GM18511 (cell line): ENCODE measurements around the gene CGB3.
"Not testable (repeated sequence)": the region's sequence is repeated elsewhere in the genome, so short reads cannot be mapped to it uniquely, and the experiment has no call there.

Experiments used
- ATAC-seq: cut with Tn5 transposase; IDR thresholded peaks from one replicate; pipeline ENCODE4 v1.9.1; 2021; ENCODE audit warnings: mild to moderate bottlenecking, moderate library complexity; ENCODE audit not compliant: unreplicated experiment

CGB3 gene

DNA sequence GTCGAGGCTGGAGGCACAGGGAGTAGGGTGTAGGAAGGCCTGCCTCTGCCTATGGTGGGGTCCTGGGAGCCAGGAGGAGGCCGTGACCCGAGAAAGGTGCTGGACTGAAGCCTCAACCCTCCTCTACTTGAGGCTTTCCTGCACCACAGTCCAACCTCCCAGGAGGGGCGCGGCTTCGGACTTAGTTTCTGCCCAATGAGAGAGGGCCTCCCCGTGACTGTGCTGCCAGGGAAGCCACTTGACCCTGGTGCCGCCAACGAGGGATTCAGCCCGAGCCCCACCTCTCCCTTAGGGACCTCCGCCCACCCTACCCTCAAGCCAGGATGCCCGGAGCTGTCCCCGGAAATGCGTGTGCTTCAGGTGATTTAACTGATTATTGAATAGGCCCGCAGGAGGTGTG, at the start of gene CGB3:
CGB3 (minus strand) TSS at position 101 of the 400 bp plus-strand sequence. CDS start 362 bp downstream, outside the sequence.
- not testable (repeated sequence) for ATAC-seq

DNA sequence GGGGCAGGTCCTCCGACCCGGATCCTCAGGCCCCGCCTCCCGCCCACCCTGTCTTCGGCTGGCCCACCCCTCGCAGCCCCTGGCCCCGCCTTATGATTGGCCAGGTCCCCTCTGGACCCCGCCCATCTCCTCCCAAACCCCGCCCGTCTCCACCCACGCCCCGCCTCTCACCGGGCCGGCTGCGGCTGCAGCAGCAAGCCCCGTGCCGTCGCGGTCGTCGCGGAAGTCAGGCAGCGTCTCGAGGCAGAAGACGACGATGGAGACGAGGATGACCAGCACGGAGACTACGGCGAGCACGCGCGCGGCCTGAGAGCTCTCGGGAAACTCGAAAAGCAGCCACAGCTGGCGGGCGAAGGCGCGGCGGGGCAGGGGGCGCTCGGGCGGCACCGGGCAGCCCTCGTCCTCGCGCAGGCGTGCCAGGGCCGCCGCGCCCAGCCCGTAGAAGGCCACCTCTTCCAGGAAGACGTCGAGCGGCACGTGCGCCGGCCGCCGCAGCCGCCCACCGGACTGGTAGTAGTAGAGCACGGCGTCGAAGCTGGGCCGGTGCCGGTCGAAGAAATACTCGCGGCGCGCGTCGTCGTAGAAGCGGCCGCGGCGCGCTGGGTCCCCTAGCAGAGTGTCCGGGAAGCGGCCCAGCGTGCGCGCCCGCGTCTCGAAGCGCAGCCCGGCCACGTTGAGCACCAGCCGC, 47.9 kb upstream of the CGB3 start:
- no peak for ATAC-seq

DNA sequence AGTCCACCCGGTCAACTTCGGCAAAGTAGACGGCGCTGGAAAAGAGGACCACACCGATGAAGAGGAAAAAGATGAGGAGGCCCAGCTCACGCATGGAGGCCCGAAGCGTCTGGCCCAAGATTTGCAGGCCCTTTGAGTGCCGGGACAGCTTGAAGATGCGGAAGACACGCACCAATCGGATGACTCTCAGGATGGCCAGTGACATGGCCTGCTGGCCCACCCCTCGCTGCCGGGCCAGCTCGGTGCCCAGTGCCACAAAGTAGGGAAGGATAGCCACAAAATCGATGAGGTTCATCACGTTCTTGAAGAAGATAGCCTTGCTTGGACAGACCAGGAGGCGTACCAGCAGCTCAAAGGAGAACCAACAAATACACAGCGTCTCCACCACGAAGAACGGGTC, 46.3 kb upstream of the CGB3 start:
- no peak for ATAC-seq

DNA sequence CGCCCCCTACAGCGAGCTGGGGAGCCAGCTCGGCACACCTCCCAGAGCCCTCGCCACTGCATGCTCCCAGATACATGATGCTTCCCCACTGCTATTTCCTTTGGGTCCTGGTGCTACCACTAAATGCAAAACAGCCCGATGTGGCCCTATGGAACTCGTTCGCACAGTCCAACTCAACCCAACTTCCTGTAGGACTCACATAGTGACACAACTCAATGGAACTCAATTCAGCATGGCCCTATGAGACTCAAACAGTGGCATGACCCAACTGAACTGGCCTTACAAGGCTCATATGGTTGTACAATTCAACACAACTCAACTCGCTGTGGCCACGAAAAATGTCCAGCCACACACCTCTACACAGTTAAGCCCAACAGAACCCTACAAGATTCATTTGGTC, 44.9 kb upstream of the CGB3 start:
- ATAC-seq, result no peak

DNA sequence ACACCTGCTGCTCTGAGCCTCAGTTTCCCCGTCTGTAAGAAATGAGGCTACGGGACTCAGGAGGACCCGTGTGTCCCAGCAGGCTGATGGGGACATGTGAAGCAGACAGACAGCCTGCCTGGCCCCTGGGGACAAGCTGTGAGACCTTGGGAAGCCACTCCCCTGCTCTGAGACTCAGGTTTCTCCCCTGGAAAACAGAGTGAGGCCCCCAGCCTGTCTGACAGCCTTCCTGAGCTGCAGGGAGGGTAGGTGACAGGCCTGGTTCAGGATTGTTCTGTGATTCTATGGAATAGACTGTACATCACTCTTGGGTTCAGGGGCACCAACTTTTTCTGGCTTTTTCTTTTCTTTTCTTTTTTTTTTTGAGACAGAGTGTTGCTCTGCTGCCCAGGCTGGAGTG, 43.4 kb upstream of the CGB3 start:
- ATAC-seq, result no peak

DNA sequence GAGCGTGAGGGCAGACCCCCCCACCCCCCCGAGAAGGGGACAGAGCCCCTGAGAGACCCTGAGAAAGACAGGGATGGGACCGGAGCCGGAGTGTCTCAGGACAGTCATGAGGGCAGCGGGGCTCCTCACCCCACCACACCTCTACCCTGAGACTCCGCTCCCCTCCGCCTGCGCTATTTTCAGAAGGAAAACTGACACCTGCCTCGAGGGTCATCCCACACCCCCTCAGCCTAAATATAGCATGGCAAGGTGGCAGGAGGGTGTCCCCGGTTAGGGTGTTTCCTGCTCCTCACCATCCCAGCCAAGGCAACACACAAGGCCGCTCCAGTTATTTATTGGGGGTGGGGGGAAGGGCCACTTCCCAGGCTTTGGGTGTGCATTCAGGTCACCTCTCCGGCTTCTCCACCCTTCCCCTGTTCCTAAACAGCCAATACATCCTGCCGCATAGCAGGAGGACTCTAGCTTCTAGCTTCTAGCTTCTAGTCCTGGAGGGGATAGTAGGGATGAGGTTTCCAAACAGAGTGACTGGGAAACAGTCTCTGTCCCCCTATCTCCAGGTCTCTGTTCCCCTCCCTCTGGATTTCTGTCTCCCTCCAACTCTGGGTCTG, 41.9 kb upstream of the CGB3 start:
- no peak for ATAC-seq

DNA sequence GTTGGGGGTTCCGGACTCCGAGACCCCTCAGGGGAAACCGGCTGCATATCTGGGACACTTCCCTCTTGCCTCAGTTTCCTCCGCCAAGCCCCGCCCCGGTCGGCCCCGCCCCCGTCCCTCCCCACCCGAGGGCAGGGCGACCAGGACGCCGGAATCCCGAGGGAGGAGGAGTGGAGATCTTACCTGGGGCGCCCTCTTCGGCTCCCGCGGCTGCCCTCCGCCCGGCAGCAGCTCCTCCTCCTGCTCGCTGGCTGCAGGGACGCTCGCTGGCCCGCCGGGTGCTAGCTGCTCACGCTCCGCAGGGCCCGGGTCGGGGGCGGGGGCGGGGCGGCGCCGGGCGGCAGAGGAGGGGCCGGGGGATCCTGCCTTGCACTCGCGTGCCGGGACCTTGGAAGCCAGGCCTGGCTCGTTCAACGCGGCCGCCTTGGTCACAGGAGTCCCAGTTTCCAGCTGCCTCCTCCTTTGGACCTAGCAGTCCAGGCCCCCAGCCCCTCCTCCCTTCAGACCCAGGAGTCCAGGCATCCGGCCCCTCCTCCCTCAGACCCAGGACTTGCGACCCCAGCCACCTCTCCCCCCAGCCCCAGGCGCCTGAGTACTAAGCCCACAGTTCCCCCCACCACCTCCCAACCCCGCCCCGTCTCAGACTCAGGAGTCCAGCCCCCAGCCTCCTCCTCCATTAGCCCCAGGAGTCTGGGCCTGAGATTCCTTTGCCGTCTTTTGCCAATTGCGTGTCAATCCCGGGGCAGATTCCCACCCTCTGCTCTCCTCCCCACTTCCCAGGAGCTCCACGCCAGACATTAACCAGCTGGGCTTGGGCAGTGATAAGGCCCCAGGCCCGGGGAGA, 40.9 kb upstream of the CGB3 start, which contains the start of gene NTF4:
NTF4 (minus strand) TSS at position 51 of the 844 bp plus-strand sequence. CDS start 2,821 bp downstream, outside the sequence.
- ATAC-seq, result no peak

DNA sequence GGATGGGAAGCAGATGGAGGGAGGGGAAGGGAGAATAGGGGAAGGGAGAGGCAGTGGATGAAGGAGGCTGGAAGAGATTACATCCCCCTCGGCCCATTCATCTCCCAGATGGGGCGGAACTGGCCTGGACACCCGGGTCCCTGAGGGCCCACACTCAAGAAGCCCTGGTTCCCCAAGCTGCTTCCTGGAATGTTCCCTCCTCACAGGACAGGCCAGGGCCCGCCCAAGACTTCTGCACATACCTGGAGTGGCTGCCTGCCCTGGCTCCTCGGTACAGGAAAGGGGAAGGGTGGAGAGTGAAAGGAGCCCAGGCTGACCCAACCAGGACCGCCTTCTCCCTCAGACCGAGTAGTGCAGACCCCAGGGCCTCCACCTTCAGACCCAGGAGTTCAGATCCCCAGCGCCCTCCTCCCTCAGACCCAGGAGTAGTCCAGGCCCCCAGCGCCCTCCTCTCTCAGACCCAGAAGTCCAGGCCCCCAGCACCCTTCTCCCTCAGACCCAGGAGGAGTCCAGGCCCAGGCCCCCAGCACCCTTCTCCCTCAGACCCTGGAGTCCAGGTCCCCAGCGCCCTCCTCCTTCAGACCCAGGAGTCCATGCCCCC, 40.0 kb upstream of the CGB3 start:
- ATAC-seq, result no peak

DNA sequence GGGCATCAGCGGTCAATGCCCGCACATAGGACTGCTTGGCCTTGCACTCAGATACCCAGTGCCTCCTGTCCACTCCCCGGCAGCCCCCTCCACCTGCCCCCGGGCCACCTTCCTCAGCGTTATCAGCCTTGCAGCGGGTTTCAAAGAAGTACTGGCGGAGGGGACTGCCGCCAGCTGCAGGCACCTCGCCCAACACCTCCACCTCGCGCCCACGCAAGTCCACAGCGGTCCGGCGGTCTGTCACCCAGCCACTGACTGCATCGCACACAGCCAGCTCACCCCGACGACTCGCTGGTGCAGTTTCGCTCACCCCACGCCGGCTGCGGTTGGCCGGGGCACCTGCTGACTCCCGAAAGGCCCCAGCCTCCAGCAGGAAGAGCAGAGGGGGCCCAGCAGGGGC, 37.3 kb upstream of the CGB3 start:
- no peak for ATAC-seq

DNA sequence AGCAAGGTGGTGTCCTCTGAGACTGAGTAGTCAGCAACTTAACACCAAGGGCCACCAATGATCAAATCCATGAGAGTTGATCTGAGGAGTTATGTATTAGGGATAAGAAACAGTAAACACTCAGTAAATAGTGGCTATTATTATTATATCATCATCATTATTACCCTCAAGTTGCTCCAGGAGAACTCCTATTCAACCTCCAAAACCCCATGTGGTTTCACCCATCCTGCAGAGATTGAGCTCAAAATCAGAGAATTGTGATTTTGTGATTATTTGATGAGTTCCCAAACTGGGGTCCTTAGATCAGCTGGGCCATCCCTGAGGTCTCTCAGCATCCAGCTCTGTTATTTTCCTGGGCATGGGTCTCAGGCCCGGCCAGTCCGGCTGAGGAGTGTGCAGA, 36.9 kb upstream of the CGB3 start:
- no peak for ATAC-seq

DNA sequence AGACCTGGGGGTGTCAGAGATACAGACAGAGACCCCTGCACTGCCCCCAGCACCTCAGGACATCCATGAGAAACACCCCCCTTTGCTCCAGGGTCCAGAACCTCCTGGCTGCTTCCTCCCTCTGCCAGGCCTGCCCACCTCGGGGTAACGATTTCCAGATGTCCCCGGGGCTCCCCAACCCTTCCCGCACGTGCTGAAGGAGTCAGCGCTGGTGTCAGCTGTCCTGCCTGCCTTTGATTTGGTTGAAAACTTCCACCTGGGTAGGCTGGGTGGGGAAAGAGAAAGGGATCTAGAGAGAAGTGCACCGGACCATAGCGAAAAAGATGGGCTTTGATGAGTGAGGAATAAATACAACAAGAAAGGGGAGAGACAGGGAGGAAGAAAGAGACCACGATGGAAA, 34.9 kb upstream of the CGB3 start:
- no peak for ATAC-seq

DNA sequence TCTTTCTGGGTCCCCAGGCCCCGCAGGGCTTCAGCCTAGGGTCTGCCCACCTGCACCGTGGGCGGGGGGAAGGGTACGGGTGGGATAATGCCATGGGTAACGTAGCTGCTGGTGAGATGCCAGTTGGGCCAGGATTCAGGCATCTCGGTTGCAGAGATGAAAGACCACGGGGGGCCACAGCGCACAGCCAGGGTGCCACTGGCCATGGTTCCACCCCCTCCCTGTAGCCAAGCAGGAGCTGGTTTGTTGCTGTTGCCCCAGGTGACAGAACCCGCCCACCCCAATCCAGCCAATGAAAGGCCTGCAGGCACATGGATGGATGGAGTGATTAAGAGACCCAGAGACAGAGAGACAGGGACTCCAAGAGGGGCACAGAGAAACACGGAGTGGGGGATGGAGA, 34.4 kb upstream of the CGB3 start:
- ATAC-seq, result no peak

DNA sequence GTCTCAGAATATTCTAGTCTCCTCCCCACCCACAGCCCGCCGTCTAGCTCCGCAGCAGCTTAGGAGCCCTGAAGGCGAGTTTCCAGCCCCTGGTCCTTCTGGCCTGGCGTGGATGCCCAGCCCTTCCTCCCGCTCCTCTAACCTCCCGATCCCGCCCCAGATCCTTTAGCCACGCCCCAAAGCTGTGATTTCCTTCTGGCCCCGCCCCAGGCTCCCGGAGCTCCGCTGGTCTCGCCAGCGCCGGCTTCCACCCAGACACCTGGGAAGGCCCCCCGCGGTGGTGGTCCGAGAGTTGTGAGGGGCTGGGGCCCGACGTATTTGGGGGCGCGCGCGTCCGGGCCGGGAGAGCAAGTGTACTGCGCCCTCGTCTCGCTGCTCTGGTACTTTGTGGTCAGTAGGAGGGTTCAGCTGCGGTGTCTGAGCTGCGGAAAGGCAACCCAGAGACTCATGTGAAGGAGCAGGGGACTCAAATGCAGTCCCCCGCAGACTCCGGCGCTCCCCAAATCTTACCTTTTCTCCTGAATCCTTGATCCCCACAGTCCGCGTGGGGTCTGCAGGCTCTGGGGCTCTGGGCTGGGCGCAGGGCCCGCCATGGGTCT, 33.6 kb upstream of the CGB3 start, which contains the start of gene CGB7:
CGB7 (minus strand) TSS at position 114 of the 599 bp plus-strand sequence. CDS start 2,374 bp downstream, outside the sequence.
- no peak for ATAC-seq

DNA sequence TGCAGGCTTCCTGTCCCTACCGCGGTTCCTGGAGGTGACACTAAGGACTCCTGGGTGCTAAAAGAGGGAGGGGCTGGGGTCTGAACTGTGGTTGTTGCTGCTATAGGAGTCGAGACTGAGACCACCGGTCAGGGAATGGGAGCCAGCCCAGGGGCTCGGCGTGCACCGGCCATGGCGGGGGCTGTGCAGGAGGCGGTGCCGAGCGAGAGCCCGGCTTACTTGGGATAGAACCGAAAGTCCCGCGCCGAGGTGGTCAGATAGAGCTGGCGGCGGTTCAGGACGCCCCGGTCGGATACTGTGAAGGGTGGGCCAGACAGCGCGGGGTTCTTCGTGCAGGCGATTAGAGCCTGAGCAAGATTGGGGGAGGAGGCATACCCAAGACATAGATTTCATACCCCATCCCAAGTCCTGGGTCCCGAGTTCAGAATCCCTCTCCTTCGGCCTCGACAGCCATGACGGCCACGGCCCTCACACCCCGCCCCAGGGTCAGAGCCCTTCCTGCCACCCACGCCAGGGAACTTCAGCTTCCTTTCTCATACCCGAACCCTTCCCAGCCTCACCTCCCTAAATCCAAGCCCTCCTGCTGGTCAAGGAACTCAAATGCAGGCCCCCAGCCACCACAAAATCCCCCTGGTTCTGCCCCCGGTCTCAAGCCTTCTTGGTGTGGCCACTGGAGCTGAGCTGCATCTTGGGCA, 32.9 kb upstream of the CGB3 start:
- not testable (repeated sequence) for ATAC-seq

DNA sequence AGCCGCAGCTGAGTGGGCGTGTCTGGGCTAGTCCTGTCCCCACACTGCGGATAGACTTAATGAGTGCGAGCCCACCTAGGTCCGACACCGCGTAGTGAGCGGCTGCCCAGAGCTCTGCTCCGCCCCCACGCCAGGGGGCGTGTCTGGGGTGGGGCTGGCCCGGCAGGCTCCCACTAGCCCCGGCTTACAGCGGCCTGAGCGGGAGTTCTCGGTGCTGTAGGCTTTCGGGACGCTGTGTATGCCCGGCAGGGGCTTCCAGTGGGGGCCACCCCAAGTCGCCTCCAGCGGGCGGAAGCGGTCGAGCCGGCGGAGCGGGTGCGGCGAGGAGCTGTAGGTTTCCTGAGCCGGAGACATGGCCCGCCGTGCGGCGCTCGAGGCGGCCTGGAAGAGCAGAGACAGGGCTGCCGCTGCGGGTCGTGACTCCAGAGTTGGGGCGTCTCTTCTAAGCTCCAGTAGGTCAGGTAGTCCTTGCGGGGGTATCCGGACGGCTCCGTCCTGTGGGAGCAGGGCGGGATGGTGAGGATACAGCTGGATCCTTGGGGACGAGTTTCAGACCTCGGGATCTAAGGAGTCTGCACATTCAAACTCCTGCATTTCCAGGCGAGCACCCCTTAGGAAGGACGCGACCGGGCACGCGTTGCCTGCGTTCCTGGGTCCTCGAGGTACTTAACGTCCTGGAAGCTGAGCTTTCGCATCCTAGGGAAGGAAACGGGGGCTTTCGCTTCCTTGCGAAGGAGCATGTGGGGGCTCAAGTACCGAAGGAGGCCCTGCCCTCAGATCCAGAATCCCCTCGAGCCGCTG, 32.2 kb upstream of the CGB3 start:
- ATAC-seq, result no peak

DNA sequence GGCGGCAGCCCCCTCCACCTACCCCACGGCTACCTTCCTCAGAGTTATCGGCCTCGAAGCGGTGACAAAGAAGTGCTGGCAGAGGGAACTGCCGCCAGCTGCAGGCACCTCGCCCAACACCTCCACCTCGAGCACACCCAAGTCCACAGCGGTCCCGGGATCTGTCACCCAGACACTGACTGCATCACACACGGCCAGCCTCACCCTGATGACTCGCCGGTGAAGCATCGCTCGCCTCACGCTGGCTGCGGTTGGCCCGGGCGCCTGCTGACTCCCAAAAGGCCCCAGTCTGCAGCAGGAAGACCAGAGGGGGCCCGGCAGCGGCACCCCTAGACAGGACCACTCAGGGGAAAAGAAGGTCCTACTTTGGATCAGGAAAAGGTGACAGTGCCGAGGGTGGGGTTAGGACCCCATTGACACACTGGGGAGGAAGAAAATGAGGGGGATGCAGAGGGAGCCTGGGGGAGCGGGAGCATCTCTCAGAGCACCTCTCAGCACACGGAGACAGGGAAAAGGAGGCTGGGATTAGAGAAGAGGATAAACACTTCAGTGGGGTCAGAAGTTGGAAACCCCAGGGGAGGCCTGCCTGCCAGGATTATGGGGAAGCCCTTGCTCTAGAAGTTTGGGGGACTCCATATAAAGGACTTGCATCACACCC, 26.4 kb upstream of the CGB3 start:
- ATAC-seq, result not testable (repeated sequence)

DNA sequence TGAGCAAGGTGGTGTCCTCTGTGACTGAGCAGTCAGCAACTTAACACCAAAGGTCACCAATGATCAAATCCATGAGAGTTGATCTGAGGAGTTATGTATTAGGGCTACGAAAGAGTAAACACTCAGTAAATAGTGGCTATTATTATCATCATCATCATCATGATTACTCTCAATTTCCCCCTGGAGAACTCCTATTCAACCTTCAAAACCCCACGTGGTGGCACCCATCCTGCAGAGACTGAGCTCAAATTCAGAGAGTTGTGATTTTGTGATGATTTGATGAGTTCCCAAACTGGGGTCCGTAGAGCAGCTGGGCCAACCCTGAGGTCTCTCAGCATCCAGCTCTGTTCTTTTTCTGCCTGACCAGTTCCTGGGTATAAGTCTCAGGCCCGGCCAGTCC, 25.7 kb upstream of the CGB3 start:
- not testable (repeated sequence) for ATAC-seq

DNA sequence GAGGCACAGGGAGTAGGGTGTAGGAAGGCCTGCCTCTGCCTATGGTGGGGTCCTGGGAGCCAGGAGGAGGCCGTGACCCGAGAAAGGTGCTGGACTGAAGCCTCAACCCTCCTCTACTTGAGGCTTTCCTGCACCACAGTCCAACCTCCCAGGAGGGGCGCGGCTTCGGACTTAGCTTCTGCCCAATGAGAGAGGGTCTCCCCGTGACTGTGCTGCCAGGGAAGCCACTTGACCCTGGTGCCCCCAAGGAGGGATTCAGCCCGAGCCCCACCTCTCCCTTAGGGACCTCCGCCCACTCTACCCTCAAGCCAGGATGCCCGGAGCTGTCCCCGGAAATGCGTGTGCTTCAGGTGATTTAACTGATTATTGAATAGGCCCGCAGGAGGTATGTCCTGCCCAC, 24.9 kb upstream of the CGB3 start, which contains the start of gene CGB8:
CGB8 (minus strand) TSS at position 101 of the 400 bp plus-strand sequence. CDS start 372 bp downstream, outside the sequence.
- not testable (repeated sequence) for ATAC-seq

DNA sequence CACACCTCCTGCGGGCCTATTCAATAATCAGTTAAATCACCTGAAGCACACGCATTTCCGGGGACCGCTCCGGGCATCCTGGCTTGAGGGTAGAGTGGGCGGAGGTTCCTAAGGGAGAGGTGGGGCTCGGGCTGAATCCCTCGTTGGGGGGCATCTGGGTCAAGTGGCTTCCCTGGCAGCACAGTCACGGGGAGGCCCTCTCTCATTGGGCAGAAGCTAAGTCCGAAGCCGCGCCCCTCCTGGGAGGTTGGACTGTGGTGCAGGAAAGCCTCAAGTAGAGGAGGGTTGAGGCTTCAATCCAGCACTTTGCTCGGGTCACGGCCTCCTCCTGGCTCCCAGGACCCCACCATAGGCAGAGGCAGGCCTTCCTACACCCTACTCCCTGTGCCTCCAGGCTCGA, 19.4 kb upstream of the CGB3 start, which contains the start of gene CGB5:
CGB5 (plus strand) TSS at position 301 of the 400 bp plus-strand sequence. CDS start 362 bp downstream, outside the sequence.
- not testable (repeated sequence) for ATAC-seq
